ENCODE measurements around the gene EIF6.

DNA sequence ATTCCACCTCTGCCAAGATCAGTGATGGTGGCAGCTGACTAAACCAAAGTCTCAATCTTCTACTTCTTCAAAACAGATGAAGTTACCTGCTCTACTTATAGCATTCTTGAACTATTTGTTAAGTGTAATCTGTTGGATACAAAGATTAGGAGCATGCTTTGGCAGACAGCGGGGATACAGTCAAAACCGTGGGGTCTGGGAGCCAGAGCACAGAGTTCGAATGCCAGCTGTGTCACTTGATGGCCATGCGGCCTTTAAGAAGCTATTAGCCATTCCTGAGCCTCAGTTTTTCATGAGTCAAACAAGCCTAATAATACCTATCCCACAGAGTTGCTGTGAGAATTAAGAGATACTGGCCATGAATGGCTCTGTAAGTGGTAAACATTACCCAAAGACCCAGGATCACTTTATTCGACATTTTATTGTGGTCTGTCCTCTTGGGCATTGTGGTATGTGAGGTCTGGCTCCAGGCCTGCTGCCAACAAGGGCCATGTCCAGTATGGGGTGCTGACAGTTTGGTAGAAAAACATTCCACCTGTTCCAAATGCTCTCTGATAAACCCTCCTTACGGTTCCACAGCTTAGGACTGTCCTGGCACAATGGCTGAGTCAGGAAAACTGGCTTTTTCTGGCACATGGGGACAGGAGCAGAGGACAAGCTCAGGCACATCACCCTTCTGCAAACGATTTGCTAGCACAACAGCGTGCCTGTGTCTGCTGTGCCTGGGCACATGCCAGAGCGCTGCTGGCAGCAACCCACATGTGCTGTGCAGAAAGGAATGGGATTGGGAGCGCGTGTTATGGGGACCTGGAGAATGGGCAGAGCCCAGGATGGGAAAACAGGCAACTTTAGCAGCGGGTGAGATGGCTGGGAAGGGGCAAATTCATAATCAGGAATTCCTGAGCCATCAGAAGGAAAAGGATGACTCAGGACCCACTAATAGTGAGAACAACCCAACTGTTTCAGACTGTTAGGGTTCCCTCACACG lies 23.4 kb upstream of the EIF6 start:
- TF ChIP-seq GATA3 (IDR thresholded peaks at IDR 0.05; ENCODE audit: low read depth, low read length): no peak
- no peak for TF ChIP-seq GATA2 (IDR thresholded peaks at IDR 0.05; ENCODE audit: low read depth, low read length)

Measured in SH-SY5Y (cell line).